GM19043 (cell line): Measurements from ENCODE around the gene PRDM16.

Source experiments
- ATAC-seq: cut with Tn5 transposase; IDR thresholded peaks from one replicate; pipeline ENCODE4 v1.9.1; 2021; ENCODE audit warnings: low read depth; ENCODE audit not compliant: unreplicated experiment

Gene PRDM16

GRCh38 chr1:3217979-3218679 lies 149.1 kb downstream of the PRDM16 start:
- ATAC-seq = no peak

GRCh38 chr1:3219005-3219790 lies 150.2 kb downstream of the PRDM16 start:
- no peak for ATAC-seq

DNA sequence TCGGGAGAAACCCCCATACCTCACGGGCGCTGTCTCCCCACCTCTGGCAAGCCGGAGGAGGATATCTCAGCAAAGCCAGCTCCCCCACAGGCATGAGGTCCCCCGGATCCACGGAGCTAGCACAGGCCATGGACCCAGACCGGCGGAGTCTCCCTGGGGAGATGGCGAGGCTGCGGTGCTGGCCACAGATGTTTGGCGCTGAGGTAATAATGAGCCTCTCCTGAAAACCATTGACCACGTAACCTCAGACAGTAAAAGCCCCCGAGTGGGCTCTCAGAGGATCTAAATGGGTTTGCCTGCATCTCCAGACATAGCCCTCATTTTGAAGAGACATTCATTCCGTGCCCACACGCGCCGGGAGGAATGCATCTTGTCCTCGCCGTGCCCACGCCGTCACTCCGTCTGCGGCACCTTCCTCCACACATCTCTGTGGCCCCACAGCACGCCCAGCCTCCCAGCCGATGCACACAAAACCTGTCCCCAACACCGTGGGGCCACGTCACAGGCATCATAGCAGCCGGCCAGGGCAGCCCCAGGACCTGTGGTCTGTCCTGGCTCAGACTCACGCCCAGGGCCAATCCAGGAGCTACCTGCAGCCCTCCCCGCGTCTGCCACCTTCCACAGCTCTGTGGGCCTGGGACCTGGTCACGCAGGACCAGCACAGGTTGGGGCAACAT lies 150.9 kb downstream of the PRDM16 start:
- no peak for ATAC-seq

GRCh38 chr1:3221112-3222041 lies 152.4 kb downstream of the PRDM16 start:
- ATAC-seq = no peak

- ATAC-seq = no peak
Measured at GRCh38 chr1:3222042-3222692, 153.2 kb downstream of the PRDM16 start.

- no peak for ATAC-seq
Measured at GRCh38 chr1:3225661-3226060, 156.7 kb downstream of the PRDM16 start.

DNA sequence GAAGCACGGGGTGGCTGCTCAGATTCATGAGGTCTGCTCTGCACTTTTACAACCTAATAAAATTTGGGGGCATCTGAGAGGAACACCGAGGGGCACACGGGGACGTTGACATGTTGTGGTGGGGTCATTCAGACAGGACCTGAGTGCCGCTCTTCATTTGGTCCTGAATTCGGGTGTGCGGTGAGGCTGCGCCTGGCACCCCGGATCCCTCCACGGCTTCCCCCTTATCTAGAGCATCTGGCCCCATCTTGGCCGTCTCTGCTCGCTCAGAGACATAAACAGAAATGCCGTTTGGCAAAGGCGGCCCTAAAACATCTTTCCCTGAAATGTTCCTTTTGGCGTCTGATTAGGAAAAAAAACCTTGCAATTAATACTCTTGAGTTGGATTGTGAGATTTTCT lies 157.2 kb downstream of the PRDM16 start:
- ATAC-seq = no peak

DNA sequence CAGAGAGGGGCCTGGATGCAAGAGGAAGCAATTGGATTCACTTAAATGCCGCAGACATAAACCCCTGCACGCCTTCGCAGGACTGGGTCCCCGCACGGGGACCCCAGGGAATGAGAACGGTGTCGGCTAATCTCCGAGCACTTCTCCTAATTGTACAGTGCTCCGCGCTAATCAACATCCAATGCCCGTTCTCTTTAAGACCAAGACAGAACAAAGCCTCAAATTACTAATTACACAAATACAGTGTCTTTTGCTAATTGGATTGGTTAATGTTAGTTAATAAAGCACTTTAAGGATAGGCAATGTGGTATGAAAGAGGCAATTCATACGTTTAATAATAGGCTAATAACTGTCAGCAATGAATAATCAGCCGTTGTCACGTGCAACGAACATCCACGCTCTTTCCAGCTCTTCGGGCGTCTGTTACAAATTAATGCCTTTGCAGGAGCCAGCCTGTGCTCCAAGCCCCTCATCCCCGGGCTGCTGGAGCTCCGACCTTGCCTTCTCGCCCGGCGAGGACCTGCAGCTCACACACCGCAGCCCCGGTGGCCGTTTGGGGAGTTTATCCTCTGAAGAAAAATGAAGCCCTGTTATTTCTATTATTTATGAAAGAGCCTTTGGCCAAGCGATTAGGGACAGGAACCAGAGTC lies 157.8 kb downstream of the PRDM16 start:
- ATAC-seq = no peak

GRCh38 chr1:3227351-3227704 lies 158.3 kb downstream of the PRDM16 start:
- no peak for ATAC-seq

DNA sequence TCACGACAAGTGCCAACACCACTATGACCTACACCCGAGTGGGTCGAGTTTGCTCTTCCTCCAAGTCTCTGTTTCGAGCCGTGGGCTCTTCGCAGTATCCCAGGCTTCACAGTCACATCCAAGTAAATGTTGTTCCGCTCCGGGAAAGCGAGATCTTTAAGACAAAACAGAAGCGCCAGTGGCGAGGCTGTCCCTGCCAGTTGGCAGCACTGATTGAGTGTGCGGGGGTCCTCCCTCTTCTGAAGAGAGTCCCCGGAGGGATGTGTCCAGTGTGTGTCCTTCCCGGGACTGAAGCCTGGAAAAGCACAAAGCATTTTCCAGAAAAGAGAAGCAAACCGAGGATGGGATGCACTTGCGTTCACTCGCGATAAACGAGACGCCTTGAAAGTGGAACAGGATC lies 158.9 kb downstream of the PRDM16 start:
- ATAC-seq = no peak

- ATAC-seq = no peak
Measured at GRCh38 chr1:3229081-3229725, 160.2 kb downstream of the PRDM16 start.

DNA sequence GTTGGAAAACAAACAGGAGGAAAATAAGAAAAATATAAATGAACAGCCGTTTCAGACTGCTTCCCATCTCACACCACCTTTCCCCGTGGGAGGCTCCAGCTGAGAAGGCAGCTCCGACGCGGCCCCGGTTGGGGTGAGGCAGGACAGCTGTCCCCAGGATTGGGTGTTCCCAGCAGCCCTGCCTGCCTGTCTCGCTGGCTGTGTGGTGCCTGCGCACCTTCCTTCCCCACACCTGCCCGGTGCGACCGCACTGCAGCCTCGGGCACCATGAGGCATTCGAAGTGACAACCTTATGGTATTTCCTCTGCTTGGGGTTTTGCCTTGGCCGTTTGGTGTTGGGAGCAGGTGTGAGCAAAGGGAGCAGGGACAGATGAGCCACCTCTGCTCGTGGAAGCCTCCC lies 161.6 kb downstream of the PRDM16 start:
- no peak for ATAC-seq

- ATAC-seq = no peak
Measured at GRCh38 chr1:3231245-3231644, 162.2 kb downstream of the PRDM16 start.

DNA sequence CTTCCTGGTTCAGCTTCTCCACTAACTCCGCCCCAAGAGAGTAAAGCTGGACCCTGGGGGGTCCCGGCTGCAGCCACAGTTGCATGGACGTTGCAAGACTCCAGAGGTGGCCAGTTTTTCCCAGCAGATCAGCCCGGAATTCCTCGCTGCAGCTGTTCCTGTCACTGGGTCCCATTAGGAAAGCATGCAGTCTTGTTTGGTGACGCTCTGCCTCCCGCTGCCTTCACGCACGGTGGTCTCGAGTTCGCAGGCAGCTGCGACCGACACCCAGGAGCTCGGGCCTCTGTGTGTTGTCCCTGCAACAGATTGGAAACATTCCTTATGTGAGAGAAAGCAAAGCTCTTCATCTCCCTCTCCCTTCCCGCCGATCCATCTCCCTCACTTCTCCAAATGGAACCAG lies 162.8 kb downstream of the PRDM16 start:
- no peak for ATAC-seq

- ATAC-seq = no peak
Measured at GRCh38 chr1:3233031-3233430, 164.0 kb downstream of the PRDM16 start.

GRCh38 chr1:3233551-3233950 lies 164.5 kb downstream of the PRDM16 start:
- no peak for ATAC-seq

GRCh38 chr1:3234281-3234680 lies 165.3 kb downstream of the PRDM16 start:
- no peak for ATAC-seq

DNA sequence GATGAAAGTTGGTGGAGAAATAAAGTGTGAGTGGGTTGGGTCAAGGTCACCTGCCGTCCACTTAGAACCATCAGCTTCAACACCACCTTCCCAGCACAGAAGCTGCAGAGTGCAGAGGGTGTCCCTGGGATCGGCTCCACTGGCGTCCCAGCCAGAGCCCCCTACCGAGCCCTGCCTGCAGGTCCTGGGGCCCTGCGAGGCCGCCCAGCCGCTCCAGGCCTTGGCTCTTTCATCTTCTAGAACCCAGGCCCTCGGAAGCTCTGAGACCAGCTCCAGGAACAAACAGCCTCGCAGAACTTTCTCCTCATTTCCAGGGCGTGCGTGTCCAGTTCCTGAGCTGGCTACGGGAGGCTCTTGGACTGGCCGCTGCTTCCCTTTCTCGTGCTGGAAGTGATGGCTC lies 166.0 kb downstream of the PRDM16 start:
- no peak for ATAC-seq

- no peak for ATAC-seq
Measured at GRCh38 chr1:3235496-3235895, 166.5 kb downstream of the PRDM16 start.
